ENCODE data around the gene ASIC3.
A peak's percentile ranks its signal among the peaks of the same experiment; 100 is the strongest.
"Not testable (repeated sequence)": the region's sequence is repeated elsewhere in the genome, so short reads cannot be mapped to it uniquely, and the experiment has no call there.

Gene ASIC3

DNA sequence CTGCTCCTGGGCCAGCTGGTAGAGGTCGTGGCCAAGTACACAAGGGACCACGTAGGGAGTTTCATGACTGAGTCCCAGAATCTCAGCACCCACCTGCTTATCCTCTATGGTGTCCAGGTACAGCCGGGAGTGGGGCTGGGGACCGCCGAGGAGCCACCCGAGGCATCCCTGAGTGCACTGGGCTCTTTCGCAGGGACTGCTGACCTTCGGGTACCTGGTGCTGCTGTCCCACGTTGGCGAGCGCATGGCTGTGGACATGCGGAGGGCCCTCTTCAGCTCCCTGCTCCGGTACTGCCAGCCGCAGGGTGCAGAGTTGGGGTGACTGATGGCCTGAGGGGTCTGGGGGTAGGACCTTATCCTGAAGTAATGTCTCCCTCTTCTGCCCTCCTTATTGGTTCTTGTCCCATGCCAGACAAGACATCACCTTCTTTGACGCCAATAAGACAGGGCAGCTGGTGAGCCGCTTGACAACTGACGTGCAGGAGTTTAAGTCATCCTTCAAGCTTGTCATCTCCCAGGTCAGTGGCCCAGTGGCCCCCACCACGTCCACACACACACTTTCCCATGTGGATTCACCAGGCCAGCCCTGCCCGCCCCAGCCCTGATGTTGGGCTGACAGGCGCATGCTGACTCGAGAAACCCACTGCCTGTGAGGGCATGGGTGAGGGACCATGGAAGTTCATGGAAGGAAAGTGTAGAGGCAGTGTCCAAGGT, 13.9 kb upstream of the ASIC3 start:
- DNase-seq: no peak

DNA sequence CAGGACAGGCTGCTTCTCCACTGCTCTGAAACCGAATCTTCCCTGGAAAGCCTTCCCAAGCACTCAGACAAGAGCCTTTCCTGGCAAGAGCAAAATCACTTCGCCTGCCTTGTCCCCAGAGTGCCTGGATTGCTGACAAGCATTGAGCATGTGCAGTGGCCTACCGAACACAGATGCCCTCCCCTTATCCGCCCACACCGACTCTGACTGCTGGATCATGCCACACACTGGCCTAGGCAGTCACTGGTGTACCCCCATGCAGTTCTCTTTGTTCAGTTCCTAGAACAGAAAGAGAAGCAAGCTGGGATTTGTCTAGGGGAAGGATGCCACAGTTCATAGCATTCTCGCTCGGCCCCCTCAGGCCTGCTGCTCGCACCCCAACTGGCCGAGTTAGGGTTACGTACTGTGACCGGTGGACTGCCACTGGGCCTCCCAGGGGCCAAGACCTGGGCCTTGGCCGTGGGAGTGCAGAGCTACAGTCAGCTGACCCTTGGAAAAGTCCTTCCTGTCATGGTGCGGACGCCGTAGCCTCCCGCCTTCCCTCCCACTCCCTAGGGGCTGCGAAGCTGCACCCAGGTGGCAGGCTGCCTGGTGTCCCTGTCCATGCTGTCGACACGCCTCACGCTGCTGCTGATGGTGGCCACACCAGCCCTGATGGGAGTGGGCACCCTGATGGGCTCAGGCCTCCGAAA, 13.2 kb upstream of the ASIC3 start:
- DNase-seq: no peak

- DNase-seq: no peak
These were observed 12.4 kb upstream of the ASIC3 start for GRCh38 chr7:151035902-151036301.

- no peak for DNase-seq
These were observed 9.1 kb upstream of the ASIC3 start for GRCh38 chr7:151038951-151039849.

DNA sequence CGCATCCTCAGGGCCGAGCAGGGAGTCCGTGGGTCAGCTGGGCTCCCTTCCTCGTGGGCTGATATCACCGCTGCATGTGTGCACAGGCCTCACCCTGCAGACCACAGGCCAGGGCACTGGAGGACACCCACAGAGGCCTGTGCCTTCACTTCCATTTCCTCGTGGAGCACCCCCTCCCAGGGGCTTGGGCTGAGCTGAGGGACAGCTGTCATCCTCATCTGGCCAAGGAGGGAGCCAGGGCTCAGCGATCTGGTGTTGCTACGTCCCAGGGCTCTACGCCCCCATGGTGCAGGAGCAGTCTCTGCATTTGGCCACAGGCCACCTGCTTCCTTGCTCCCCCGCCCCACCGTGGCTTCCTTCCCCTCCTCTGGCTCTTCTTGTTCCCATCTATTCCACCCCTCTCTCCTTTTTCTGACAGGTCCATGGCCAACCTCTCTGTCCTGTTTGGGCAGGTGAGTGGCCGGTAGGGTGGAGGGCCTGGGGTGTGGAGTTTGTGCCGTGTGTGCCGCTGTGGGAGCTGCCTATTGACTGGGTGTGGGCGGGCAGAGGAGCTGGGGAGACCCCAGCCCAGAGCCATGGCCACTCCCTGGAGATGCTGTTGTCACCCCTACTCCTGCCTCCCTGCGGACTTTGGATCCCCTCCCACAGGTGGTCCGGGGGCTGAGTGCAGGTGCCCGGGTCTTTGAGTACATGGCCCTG, 8.3 kb upstream of the ASIC3 start:
- DNase-seq: no peak

- DNase-seq: no peak
These were observed 7.5 kb upstream of the ASIC3 start for GRCh38 chr7:151040616-151041375.

DNA sequence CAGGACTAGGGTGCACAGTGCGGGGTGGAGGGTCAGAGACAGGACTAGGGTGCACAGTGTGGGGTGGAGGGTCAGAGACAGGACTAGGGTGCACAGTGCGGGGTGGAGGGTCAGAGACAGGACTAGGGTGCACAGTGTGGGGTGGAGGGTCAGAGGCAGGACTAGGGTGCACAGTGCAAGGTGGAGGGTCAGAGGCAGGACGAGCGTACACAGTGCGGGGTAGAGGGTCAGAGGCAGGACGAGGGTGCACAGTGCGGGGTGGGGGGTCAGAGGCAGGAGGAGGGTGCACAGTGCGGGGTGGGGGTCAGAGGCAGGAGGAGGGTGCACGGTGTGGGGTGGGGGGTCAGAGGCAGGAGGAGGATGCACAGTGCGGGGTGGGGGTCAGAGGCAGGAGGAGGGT, 4.9 kb upstream of the ASIC3 start:
- DNase-seq: not testable (repeated sequence)

DNA sequence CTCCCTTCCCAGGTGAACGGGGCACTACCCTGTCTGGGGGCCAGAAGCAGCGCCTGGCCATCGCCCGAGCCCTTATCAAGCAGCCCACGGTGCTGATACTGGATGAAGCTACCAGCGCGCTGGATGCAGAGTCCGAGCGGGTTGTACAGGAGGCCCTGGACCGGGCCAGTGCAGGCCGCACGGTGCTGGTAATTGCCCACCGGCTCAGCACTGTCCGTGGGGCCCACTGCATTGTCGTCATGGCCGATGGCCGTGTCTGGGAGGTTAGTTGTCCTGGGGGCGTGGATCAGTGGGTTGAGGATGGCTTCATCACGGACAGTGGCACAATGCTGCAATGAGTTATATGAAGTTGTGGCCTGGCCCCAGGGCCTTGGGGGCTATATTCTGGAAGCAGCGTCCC, 4.4 kb upstream of the ASIC3 start:
- DNase-seq: no peak

DNA sequence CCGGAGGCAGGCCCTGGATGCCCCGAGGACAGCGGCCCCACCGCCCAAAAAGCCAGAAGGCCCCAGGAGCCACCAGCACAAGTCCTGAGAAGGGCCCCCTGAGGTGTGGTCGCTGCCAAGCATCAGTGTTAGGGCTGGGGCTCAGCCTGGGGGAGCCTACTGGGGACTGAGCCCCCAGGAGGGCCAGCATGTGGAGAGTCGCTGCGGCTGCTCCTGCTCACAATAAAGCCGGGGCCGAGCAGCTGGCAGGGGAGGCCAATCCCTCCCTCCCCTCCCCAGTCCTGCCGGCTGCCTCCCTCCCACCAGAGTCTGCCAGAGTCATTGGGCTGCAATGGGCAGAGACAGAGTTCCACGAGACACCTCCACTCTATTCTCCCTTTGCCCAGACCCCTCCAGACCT, 3.1 kb upstream of the ASIC3 start:
- DNase-seq: no peak

DNA sequence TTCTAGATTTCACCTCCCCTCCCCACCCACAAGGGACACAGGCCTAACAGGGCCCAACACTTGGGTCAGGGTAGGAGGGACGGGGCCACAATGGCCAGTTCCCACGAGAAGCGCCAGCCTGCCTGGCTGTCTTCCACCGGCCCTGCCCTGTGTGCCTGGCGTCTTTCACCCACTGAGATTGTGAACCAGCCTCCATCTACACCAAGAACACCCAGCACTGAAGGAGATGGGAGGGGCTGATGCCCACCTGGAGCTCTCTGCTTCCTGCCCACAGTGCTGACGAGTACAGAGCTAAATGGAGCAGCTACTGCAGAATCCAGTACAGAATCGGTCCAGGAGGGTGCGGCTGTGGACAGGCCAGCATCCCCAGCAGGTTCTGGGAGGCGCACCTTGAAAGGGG, 2.4 kb upstream of the ASIC3 start:
- DNase-seq: no peak

GRCh38 chr7:151046603-151047573, 1.4 kb upstream of the ASIC3 start:
- peak; percentile 10 for DNase-seq

GRCh38 chr7:151048911-151049463, 656 bp downstream of the ASIC3 start:
- DNase-seq: no peak

DNA sequence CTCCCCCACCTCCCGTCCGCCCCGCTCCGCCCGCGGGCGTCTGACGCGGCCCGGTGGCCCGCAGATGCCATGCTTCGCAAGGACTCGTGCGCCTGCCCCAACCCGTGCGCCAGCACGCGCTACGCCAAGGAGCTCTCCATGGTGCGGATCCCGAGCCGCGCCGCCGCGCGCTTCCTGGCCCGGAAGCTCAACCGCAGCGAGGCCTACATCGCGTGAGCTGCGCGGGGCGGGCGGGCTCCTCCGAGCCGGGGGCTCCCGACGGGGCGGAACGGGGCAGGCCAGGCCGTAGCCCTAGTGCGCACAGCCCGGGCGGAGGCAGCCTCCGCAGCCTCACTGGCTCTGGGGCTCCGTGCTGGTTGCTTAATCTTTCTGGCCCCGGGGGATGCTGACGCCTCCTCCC, 2.8 kb downstream of the ASIC3 start:
- no peak for DNase-seq

DNA sequence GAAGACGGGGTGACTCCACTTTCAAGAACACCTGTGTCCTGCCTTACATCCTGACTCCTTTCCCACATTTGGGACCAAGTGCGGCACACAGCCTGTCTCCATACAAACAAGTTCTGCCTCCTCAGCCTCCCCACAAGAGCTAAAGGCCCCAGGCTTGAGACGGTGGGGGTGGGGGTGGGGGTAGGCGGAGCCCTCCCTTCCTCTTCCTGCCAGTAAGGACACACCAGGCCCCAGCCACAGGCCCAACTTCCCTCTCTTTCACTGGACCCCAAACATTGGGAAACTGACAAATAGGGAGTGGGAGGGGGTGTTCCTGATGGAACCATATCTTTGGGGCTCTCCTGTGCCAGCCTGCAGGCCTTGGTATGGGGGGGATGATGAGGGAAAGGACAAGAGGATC, 4.8 kb downstream of the ASIC3 start:
- DNase-seq: no peak

GRCh38 chr7:151053751-151054150, 5.4 kb downstream of the ASIC3 start:
- DNase-seq: no peak

- DNase-seq: no peak
These were observed 7.9 kb downstream of the ASIC3 start for GRCh38 chr7:151056283-151056665.

GRCh38 chr7:151056666-151057505, 8.6 kb downstream of the ASIC3 start:
- no peak for DNase-seq

GRCh38 chr7:151057506-151057988, 9.2 kb downstream of the ASIC3 start, which contains the start of gene CDK5:
Gene CDK5, minus strand, starts transcription at chr7:151057897. Its CDS starts 49 bp downstream, at chr7:151057848.
- DNase-seq: no peak

- peak; percentile 99 for DNase-seq
These were observed 9.9 kb downstream of the ASIC3 start for GRCh38 chr7:151057989-151058780.
